OCI-M1 (cell line): Measurements from ENCODE around the gene PRKG1.
"Not testable (repeated sequence)": the region's sequence is repeated elsewhere in the genome, so short reads cannot be mapped to it uniquely, and the experiment has no call there.

Experiments used
- DNase-seq: peaks from one replicate; lab custom pipeline; 2025; lab: John Stamatoyannopoulos, UW

The PRKG1 gene

DNA sequence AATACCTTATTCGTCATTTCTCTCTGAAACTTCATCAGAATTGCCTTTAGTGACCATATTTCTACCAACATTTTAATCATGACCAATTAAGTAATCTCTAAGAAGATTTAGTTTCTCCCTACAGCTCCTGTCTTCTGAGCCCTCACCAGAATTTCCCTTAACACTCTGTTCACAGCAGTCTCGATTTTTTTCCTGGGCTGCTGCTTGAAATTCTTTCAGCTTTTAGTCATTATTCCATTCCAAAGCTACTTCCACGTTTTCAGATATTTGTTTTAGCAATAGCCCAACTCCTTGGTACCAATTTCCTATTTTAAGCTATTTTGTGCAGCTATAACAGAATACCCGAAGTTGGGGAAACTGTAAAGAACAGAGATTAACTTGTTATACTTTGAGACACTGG is 1047.4 kb downstream of the PRKG1 start:
- DNase-seq = no peak

DNA sequence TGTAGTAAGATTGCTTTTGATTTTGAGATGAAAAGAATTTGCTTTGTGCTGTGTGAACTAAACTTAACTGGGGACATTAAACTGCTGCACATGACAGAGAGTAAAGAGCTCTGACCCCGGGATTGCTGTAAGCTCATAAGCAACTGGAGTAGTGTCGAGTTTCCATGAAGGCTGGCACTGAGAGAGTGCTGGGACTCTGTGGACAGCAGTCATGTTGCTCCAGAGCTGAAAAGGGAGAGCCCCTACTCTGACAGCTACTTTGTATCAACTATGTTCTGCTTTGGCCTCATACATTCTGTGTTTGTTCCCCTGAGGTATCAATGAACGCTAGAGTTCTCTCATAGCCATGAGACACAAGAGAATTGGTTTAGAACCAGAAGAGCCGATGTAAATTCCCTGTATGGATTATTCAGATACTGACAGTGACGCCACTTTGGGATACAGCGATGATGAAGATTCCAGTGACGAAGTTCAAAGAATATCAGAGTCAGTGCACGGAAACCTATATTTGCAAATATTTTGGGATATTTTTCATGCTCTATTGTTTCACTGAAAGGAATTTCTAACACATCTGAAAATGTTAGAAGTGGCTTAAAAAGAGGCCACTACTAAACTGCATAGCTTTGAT is 1053.9 kb downstream of the PRKG1 start:
- no peak for DNase-seq

DNA sequence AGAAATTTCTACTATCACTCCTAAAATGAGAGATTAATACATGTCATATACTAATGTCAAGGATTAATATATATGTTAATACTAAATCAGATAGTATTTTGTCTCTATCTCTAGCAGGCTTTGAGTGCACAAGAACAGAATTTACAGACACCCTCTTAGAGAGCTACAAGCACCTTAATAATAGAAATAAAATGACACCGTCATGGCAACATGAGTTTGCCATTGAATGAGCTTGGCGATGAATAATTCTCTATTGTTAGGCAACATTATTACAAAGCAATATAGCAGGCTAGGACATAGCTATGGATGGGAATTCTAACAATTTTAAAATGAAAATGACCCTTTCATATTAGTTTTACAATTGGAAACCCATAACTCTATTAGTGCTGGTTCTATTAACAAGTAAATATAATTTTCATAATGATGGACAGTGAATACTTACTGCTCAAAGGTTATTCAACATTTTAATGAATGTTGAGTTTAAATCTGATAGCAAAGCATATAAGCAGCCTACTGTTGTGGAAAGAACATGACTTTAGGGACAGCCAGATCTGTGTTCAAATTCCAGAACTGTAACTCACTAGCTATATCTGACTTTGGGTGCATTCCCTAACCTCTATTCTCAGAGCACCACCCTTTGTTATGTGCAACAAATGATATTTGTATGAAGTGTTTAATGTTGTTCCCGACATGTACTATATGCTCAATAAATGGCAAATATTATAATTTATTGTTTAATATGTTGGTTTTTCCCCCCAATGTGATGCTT is 1055.3 kb downstream of the PRKG1 start:
- no peak for DNase-seq

DNA sequence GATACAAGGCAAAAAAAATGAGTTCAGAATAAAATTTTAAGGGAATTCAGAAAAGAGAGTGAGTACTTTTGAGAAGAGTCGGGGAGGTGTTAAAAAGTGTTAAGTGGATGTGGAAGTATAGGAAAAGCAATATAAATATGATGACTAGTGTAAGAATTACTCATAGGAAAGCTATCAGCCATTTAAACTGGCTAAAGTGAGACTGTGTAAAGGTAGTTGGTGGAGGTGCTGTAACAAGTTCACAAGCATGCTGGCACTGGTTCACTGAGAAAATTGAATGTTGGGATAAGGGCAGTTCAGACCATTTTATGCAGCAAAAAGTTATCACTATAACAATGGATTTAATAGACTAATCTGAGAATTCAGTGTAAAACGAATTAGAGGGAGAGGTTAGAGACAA is 1060.8 kb downstream of the PRKG1 start:
- no peak for DNase-seq

DNA sequence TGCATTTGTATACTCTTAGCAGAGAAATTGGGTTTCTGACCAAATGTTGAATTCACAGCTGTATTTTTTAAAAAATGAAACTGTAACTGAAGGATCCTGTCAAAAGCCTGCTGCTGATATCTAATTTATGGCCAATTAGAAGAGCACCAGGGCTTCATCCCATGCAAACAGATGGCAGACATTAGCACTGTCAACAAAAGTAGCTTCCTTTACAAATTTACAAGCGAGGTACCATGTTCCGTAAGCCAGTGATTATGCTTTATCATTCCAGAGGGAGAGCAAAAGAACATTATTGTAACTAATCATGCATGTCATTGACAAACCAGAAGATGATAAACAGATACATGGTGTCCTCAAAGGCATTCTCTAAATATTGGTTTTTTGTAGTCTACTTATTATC is 1062.6 kb downstream of the PRKG1 start:
- no peak for DNase-seq

DNA sequence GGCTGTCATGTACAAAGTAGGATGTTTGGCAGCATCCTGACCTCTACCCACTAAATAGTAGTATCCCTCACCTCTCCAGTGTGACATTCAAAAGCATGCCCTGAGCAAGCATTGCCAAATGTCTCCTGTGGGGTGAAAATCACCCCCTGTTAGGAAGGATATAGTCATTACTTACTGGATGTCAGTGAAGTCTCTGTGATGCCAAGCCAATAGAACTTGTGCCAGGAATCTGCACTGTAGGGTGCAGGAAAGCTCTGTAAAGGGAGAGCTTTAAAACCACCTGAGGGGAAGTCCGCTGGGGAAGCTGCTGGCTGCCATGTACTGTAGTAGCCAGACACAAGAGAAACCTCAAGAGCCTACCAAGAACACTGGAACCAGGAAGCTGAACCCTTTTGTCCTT is 1069.1 kb downstream of the PRKG1 start:
- DNase-seq = no peak

DNA sequence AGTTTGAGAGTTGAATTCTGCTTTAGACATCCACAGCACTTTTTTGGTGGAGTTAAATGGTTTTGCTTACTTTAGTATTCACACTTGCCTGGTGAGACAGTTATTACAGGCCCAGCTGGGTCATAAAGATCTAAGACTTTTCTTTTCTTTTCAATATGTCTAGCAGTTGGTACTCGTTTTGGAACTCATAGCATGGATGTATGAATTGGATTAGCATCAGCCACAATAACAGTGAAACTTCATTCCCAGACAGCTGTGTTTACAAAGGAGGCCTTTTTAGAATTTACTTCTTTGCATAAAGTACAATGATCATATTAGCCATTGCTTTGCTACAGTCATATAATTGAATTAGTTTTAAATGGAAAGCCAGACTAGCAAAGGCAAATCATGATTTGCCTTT is 1071.3 kb downstream of the PRKG1 start:
- DNase-seq = no peak

DNA sequence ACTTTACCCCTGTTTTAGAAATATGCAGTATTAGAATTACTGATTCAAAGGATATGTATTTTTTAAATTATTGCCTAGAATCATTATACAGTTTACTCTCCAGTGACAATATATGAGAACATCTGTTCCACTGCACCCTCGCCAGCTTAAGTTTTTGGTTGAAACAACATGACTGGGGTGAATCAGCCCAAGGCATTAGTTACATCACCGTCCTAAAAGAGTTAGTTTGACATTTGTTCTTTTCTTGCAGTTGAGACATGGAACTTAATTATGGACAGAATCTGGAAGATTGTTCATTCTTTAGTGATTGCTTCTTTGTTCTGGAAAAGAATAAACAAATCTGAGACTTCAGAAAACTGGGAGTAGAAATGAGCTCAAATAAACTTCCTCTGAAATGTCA is 1072.5 kb downstream of the PRKG1 start:
- DNase-seq = no peak

DNA sequence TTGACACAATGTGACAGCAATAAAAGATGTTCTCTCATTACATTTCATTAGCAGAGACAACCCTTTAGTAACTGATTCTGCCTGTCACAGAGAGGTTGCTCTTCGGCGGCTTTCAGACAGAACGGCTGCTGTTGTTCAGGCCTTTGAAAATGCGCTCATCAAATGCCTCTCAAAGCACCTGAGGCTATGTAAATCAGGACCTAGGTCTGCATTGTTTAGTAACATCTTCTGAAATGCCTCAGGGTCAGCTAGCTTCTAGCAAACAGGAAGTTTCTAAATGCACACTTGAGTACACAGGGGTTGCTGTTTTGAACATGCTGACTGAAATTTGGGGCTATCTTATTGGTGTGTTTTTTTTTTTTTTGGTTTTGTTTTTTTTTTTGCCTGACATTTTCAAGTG is 1096.5 kb downstream of the PRKG1 start:
- no peak for DNase-seq

DNA sequence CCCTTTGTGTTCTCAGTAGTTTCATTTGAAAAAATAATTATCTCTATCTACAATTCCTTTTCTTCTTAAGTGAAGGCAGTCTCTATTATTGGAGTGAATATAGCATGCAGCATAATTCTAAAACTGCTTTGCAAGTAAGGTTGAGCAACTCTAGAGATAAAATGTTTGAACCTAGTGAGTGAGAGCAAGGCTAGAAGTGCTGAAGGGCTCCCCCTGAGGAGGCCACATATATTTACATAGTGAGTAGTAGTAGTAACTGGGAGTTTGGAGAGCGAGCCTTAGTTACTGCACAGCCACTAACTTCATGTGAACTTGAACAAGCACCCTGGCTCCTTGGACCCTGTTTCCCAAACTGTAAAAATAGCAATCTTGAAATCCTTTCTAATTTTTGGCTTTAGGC is 1098.3 kb downstream of the PRKG1 start:
- peak; percentile 69 for DNase-seq

DNA sequence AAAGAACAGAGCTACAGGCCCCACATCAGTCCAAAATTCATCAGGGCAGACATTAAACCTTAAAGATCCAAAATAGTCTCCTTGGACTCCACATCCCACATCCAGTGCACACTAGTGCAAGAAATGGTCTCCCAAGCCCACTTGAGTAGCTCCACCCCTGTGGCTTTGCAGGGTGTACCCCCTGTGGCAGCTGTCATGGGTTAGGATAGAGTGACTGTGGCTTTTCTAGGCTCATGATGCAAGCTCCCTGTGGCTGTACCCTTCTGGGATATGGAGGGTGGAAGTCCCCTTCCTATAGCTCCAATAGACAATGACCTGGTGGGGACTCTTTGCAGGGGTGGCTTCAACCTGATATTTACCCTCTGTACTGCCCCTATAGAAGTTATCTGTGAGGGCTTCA is 1111.0 kb downstream of the PRKG1 start:
- no peak for DNase-seq

DNA sequence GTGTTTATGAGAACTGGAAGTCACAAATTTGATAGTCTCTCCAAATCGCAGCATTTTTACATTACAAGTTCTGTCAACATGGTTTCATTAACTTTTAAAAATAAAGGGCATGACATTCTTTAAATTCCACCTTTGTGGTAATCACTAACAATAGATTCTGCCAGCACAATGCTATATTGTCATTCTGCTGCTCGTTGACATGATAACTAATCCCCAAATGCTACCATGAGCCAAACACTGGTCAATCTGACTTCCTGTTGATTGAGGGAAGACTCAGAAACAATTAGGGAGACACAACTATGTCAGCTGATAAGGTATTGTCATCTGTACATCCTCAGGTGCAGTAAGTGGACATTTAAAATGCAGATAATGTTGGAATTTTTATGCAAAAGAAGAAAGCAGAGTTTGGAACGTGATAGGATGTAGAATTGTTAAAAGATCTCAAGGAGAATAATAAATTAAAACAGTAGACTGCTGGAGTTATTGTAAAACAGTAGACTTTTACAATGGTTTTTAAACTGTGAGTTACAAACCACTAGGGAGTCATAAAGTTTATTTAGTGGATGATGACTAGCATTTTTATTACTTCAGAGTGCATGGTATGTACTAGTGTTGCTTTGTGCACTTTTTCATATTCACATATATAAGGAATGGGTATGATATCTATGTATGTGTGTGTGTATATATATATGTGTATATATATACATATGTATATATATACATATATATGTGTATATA is 1113.4 kb downstream of the PRKG1 start:
- no peak for DNase-seq

DNA sequence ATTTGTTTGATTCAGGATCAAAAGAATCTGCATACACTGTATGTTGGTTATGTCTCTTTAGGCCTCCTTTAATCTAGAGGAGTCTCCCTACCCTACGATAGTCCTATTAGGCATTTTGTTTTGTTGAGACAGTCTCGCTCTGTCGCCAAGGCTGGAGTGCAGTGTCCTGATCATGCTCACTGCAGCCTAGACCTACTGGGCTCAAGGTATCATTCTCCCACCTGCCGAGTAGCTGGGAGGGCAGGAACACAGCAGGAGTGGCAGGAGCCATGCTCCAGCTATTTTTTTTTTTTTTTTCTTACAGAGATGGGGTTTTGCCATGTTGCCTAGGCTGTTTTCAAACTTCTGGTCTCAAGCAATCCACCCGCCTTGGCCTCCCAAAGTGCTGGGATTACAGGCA is 1116.8 kb downstream of the PRKG1 start:
- DNase-seq = no peak

DNA sequence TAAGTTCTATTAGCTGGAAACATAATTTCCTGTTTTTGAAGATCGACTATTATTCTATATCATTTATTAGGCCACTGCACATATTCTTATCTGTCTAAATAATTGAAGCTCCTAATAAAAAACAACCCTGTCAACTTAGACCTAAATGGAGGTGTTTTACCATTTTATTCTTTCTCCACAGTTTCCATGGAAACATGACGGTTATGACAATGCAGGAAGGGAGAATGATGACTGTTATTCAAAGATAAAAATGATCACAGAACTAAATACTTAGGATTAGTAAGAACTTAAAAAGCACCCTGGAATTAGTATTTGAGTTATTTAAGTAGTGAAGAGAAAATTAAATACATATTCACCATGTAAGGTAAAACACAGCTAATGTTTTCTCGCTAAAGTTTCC is 1119.9 kb downstream of the PRKG1 start:
- no peak for DNase-seq

DNA sequence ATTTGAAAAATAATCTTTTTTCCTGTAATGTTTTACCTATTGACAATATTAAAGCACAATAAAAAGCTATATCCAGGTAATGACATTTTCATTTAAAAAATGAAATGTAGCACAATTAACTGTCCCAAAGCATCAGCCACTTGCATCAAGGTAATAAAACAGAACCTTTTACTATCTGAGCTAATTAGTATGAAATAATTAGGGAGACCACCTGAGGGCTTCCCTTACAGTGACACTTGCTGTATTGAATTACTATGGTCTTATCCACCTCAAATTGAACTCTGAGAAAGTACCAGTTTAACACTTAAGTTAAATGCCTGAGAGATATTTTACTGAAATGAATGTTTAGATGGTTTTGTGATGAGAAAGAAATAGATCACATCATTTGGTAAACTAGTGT is 1120.4 kb downstream of the PRKG1 start:
- no peak for DNase-seq

DNA sequence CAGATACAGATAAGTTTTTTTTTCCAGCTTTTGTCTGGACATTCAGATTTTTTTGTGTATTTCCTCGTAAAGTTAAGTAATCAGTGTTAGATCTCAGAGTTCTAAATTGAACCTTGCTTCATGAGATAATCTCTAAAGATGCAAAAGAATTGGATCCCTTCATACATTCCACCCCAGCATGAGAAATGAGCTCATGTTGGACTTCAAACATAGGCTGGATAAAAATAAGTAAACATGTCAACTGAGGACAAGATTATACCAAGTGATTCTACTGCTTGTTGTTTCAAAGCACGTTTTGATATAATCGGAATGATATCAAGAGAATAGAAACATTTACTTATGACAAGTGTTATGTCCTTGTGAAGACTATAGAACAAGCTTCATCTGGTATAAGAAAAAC is 1122.8 kb downstream of the PRKG1 start:
- DNase-seq = no peak

DNA sequence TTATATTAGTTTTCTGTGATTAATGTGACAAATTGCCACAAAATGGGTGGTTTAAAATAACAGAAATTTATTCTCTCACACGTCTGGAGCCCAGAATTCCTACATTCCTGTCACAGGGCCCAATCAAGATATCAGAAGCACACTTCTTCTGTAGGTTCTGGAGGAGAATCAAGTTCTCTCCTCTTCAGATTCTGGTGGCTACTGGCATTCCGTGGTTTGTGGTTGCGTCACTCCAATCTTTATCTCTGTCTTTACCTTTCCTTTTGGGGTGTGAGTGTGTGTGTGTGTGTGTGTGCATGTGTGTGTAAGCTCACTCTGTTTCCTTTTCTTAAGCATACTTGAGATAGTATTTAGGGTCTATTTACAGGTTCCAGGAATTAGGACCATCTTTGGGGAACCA is 1124.3 kb downstream of the PRKG1 start:
- peak; percentile 46 for DNase-seq

DNA sequence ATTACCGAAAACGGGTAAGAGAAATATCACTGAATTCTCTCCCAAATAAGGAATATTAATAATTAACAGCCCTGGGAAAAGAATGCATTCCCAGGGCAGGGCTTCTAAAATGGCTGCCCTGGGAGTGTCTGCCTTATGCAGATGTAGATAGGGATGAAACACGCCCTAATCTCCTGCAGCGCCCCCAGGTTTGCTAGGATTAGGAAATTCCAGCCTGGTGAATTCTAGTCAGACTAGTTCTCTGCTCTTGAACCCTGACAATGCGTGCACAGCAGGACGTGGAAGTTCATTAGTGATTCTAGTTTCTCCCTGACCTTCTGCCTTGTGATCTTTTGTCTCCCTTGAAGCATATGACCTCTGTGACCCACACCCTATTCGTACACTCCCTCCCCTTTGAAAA is 1130.6 kb downstream of the PRKG1 start:
- DNase-seq = not testable (repeated sequence)

DNA sequence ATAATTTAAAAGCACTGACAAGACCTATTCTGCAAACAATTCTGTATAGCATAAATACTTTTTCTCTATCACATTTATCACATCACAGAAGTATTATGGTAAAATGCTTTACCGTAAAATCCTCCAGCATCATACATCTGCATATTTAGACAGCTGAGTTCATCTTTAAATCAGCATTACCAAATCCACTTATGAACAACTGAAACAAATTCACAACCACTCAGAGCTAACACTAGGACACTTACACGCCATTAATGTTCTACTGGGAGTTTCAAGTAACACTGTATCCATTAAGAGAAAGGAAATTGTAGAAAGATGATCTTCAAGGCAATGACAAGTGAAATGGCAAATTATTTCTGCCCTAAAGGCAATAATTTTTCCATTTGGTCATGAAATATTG is 1134.1 kb downstream of the PRKG1 start:
- no peak for DNase-seq

DNA sequence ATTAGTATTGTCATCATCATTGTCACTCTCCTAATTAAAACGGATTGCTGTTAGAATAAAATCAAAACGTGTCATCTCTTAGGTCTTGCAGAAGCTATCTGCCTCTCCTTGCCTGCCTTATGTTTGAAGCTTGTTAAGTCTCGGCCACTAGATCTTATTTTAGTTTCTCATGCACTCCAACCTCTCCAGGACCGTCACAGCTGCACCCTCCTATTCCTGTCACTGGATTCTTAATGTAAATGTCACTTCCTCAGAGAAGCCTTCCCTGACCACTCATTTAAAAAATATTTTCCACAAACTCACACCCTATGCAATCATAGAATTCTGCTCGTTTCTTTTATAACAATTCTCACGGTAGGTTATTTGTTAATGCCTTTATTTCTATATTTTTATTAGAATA is 1135.9 kb downstream of the PRKG1 start:
- no peak for DNase-seq

DNA sequence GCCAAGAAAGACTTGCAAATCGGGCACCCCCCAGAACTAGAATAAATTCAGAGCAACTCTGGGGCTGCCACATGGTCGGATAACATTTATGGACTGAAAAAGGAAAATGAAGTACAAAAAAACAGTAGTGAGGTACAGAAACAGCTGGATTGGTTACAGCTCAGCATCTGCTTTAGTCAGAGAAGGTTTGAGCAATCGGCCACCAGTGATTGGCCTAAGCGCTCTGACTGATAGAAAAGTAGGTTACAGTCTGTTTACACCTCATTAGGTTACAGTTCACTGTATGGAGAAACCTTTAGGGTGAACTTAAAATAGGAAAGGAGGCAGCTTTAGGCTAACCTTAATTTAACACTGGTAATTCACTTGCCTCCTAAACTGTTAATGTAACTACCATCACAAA is 1137.8 kb downstream of the PRKG1 start:
- no peak for DNase-seq

DNA sequence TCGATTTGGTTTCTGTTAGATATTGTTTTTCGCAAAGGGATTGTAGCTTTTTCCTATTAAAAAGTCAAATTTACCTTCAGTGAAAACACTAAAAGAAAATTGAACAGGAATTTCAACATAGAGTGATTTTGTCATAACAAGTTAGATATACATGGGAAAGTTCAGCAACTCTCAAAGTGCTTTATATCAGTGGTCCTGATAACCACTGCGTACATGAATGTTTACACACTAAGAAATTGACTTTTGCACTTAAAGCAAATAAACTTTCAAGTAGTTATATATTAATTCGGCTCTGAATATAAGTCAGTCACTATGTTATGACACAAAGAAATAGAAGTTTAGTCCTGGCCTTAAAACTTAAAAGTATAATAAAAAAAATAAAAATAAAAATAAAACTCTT is 1138.5 kb downstream of the PRKG1 start:
- no peak for DNase-seq

DNA sequence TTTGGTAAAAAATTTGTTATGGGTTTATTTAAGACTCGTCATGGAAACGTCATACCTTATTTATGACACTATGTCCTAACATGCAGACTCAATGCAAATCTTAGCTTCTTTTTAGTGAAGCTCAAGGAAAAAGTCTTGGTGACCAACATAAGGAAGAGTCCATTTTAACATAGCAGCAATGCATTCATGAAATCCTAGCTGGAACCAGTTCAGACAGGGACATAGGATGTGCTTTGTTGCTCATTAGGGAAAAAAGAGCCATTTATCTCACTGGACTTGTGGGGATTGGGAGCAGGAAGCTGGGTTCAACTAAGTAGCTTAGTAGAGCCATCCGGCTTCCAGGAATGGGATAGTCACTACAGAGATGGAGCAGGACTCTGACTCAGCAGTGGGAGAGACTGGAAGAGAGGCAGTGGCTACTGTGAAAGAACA is 1139.0 kb downstream of the PRKG1 start:
- DNase-seq = no peak
